ENCODE measurements around the gene DLGAP1. TPM values are rescaled to one million over a fixed set of nuclear protein-coding genes. Genes with fewer than 3 reads are reported as not detected.

The DLGAP1 gene
- total and polyA plus RNA-seq, 4 donors = 0.54 to 11.8 (median 3.1) TPM

DNA sequence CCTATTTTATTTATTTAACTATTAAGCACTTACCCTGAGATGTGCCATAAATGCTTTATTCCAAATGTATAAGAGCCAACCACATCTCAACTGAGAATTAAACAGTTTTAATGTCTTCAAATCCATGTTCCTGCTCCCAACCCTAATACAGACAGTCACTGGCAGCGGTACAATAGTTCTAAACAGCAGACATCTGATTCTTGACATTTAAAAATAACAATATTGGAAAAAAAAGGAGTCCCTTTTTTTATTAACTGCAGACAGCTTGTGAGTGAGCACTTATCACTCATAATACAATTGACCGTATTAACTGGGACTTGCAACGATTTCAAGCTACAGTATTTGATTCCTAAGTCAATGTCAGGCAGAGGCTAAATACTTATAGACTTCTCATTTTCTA is 580.5 kb downstream of the DLGAP1 start:
- TF ChIP-seq, protein P1, sequence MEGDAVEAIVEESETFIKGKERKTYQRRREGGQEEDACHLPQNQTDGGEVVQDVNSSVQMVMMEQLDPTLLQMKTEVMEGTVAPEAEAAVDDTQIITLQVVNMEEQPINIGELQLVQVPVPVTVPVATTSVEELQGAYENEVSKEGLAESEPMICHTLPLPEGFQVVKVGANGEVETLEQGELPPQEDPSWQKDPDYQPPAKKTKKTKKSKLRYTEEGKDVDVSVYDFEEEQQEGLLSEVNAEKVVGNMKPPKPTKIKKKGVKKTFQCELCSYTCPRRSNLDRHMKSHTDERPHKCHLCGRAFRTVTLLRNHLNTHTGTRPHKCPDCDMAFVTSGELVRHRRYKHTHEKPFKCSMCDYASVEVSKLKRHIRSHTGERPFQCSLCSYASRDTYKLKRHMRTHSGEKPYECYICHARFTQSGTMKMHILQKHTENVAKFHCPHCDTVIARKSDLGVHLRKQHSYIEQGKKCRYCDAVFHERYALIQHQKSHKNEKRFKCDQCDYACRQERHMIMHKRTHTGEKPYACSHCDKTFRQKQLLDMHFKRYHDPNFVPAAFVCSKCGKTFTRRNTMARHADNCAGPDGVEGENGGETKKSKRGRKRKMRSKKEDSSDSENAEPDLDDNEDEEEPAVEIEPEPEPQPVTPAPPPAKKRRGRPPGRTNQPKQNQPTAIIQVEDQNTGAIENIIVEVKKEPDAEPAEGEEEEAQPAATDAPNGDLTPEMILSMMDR (IDR thresholded peaks at IDR 0.05; ENCODE audit: control extremely low read depth, extremely low read depth) = no peak
- no peaks in the 10 kb centered on the region for H3K9me3 ChIP-seq (ENCODE audit: control insufficient read depth in 4 of 4, insufficient read depth in 3 of 4, low read length in 3 of 4)
- no peaks in the 10 kb centered on the region for H3K36me3 ChIP-seq (ENCODE audit: control insufficient read depth in 4 of 4, insufficient read depth in 4 of 4, low read length in 4 of 4)
- H3K9ac ChIP-seq (ENCODE audit: insufficient read depth in 1 of 2, low read length in 2 of 2) = no peak overlapping the region
- DNase-seq (peak in 2 of 3 donors; percentile 19 to 51), ATAC-seq (ENCODE audit: insufficient read depth, low FRiP score) (no peak)
- no peak overlapping the region for H3K27ac ChIP-seq (ENCODE audit: low read depth in 1 of 2, low read length in 1 of 2)
- H3K4me1 ChIP-seq (ENCODE audit: control insufficient read depth in 5 of 5, insufficient read depth in 5 of 5, low read length in 5 of 5) = peaks cover 0 to 17% (median 0%) of the 10 kb centered on the region in 5 donors
- 78 to 88% methylated on average over 3 of the region's 3 CpGs for WGBS, 2 donors
- H3K4me3 ChIP-seq = no peak overlapping the region
- no peaks in the 10 kb centered on the region for H3K27me3 ChIP-seq (ENCODE audit: control insufficient read depth in 3 of 3, insufficient read depth in 3 of 3, low read length in 2 of 3)

DNA sequence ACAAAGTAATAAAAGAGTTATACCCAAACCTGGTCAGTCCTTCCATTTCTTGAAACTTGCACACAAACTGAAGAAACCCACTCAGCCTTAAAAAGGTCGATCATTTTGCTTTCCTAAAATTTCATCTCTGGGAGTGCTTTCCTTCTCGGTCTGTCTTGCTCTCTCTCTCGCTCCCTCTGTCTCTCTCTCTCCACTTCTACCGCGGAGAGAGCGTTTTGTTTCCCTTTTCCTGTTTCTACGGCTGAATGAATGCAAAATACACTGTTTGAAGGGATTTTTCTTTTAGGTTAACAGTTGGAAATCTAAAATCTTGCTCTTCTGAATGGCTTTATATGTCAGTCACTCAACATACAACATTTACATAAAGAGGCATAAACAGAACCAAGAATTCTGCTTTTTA is 581.0 kb downstream of the DLGAP1 start:
- Histone ChIP-seq H3K9ac (ENCODE audit: insufficient read depth in 1 of 2, low read length in 2 of 2) (no peak overlapping the region), H3K27ac (ENCODE audit: low read depth in 1 of 2, low read length in 1 of 2) (no peak overlapping the region), H3K4me3 (no peak overlapping the region), H3K4me1 (ENCODE audit: control insufficient read depth in 5 of 5, insufficient read depth in 5 of 5, low read length in 5 of 5) (peaks cover 0 to 17% (median 0%) of the 10 kb centered on the region in 5 donors), H3K36me3 (ENCODE audit: control insufficient read depth in 4 of 4, insufficient read depth in 4 of 4, low read length in 4 of 4) (no peaks in the 10 kb centered on the region), H3K27me3 (ENCODE audit: control insufficient read depth in 3 of 3, insufficient read depth in 3 of 3, low read length in 2 of 3) (no peaks in the 10 kb centered on the region), H3K9me3 (ENCODE audit: control insufficient read depth in 4 of 4, insufficient read depth in 3 of 4, low read length in 3 of 4) (no peaks in the 10 kb centered on the region)
- TF ChIP-seq, protein P1 (IDR thresholded peaks at IDR 0.05; ENCODE audit: control extremely low read depth, extremely low read depth) = no peak
- ATAC-seq (ENCODE audit: insufficient read depth, low FRiP score) = no peak
- peak in 2 of 3 donors; percentile 36 to 54 for DNase-seq
- WGBS, 2 donors = 11 to 27% methylated on average over 7 of the region's 7 CpGs

DNA sequence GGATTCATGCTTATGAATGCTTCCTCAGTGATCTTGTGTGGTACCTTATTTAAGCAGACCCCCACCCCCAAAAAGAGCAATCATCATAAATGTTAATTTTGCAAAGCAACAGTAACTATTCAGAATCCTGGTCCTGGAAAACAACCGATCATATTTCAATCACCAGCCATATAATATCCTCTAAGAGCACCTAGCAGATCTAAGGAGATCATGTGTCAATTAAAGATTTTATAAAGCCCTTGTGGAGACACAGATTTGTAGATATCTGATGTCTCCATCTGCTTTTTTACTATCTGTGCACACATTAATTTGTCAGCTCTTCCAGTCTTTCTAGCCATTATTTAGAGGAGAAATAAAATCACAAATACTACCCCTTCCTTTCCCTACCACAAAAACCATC is 581.4 kb downstream of the DLGAP1 start:
- TF ChIP-seq, protein P1 (IDR thresholded peaks at IDR 0.05; ENCODE audit: control extremely low read depth, extremely low read depth) = no peak
- no peaks in the 10 kb centered on the region for H3K36me3 ChIP-seq (ENCODE audit: control insufficient read depth in 4 of 4, insufficient read depth in 4 of 4, low read length in 4 of 4)
- no peak overlapping the region for H3K4me3 ChIP-seq
- DNase-seq (no peak), ATAC-seq (ENCODE audit: insufficient read depth, low FRiP score) (no peak)
- H3K4me1 ChIP-seq (ENCODE audit: control insufficient read depth in 5 of 5, insufficient read depth in 5 of 5, low read length in 5 of 5) = peaks cover 0 to 17% (median 0%) of the 10 kb centered on the region in 5 donors
- WGBS, 2 donors = 83 to 94% methylated on average over 1 of the region's 1 CpG
- H3K27me3 ChIP-seq (ENCODE audit: control insufficient read depth in 3 of 3, insufficient read depth in 3 of 3, low read length in 2 of 3) = no peaks in the 10 kb centered on the region
- H3K9me3 ChIP-seq (ENCODE audit: control insufficient read depth in 4 of 4, insufficient read depth in 3 of 4, low read length in 3 of 4) = no peaks in the 10 kb centered on the region
- no peak overlapping the region for H3K27ac ChIP-seq (ENCODE audit: low read depth in 1 of 2, low read length in 1 of 2)
- H3K9ac ChIP-seq (ENCODE audit: insufficient read depth in 1 of 2, low read length in 2 of 2) = no peak overlapping the region

DNA sequence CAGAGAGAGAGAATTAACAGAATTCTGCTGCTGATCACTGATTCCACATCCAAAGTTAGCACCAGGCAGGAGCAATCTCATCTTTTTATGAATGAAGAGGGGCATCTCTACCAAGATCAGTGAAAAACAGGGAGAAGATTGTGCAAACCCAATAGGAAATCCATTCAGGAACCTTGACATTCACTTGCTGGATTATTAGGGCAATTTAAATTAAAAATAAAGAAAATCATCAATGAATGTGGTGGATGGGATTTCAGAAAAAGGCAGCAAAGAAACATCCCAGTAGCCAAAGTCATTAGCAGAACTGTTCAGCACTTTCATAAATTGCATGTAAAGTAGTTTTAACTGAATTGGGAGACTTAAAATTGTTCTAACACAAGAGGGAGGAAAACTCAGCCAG is 581.9 kb downstream of the DLGAP1 start:
- peak in 1 of 3 donors; percentile 17 for DNase-seq
- TF ChIP-seq, protein P1 (IDR thresholded peaks at IDR 0.05; ENCODE audit: control extremely low read depth, extremely low read depth) = no peak
- H3K4me3 ChIP-seq = no peak overlapping the region
- H3K9me3 ChIP-seq (ENCODE audit: control insufficient read depth in 4 of 4, insufficient read depth in 3 of 4, low read length in 3 of 4) = no peaks in the 10 kb centered on the region
- no peak overlapping the region for H3K9ac ChIP-seq (ENCODE audit: insufficient read depth in 1 of 2, low read length in 2 of 2)
- no peak for ATAC-seq (ENCODE audit: insufficient read depth, low FRiP score)
- H3K27ac ChIP-seq (ENCODE audit: low read depth in 1 of 2, low read length in 1 of 2) = no peak overlapping the region
- H3K4me1 ChIP-seq (ENCODE audit: control insufficient read depth in 5 of 5, insufficient read depth in 5 of 5, low read length in 5 of 5) = peaks cover 0 to 19% (median 0%) of the 10 kb centered on the region in 5 donors
- H3K27me3 ChIP-seq (ENCODE audit: control insufficient read depth in 3 of 3, insufficient read depth in 3 of 3, low read length in 2 of 3) = no peaks in the 10 kb centered on the region
- H3K36me3 ChIP-seq (ENCODE audit: control insufficient read depth in 4 of 4, insufficient read depth in 4 of 4, low read length in 4 of 4) = no peaks in the 10 kb centered on the region

All from lung (tissue), 12 donors.